HG03159 (cell line): Measurements from ENCODE around the gene CIAO3.
"Not testable (repeated sequence)": the region's sequence is repeated elsewhere in the genome, so short reads cannot be mapped to it uniquely, and the experiment has no call there.

Source experiments
- ATAC-seq: cut with Tn5 transposase; IDR thresholded peaks from one replicate; pipeline ENCODE4 v1.9.1; 2021; ENCODE audit warnings: mild to moderate bottlenecking, moderate library complexity; ENCODE audit not compliant: unreplicated experiment

The CIAO3 gene

DNA sequence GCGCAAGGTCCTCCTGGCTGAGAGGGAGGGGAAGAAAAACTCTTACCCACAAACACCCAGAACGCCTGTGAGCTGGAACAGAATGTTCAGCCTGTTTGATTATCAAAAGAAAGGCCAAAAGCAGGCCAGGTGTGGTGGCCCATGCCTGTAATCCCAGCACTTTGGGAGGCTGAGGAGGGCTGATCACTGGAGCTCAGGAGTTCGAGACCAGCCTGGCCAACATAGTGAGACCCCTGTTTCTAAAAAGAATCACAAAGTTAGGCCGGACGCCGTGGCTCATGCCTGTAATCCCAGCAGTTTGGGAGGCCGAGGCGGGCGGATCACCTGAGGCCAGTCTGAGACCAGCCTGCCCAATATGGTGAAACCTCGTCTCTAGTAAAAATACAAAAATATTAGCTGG is 35.5 kb upstream of the CIAO3 start:
- ATAC-seq = not testable (repeated sequence)

DNA sequence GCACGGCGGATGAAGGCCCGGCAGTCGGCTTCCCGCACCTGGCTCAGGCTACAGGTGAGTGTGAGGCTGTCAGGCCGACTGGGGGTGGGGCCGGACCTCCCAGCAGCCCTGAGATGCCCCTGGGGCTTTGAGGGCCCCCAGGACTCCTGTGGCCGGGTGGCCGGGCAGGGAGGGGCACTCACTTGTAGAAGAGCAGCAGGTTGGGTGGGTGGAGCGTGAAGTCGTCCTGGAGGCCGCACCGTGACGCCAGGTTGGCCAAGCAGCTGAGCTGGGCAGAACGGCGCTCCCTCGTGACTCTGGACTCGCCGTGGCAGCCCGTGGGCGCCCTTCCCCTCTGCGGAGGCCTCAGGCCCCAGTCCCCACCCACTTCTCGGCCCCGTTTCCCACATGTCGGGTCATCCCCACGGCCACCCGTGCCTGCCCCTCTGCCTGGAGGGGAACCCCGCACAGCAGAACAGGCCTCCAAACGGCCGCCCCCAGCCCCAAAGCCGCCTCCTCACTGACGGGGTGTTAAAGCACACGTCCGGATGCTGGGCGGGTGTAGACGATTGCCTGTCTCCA is 34.5 kb upstream of the CIAO3 start:
- ATAC-seq = no peak

DNA sequence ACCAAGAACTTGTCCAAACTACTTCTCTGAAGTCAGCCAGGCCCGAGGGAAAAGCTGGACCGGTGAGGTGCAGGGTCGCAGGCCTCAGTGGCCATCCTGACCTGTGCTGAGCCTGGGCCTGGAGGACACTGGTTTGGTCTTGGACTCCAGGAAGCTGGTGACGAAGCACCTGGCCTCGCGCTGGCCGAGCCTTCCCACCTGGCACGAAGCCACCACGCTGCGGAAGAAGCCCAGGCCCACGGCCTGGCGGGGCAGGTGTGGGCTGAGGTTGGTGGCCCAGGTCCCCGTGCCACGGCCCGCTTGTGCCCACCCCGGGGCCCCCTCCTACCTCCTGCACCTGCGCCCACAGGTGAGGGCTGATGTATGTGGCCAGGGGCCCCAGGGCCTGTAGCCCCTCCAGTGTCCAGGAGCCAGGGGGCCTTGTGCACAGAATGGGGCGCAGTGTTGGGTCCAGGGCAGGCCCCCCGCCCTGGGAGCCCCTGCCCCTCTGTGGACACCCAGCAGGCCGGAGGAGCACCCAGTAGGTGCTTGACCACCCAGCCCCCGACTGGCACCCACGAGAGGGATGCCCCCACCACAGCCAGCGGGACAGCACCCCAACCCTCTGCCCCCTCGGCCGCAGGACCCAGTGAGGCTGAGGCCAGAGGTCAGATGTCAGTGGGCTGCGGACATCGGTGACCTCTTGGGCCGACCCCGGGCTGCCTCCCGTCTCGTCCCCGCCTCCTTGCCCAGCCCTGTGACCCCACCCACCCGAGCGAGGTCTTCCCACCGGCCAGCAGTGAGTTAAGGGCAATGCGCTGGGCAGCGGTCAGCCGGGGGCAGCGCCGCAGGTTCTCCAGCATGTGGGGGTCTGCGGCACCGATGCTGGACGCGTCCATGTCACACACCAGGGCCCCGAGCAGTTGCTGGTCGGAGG is 33.5 kb upstream of the CIAO3 start:
- no peak for ATAC-seq

DNA sequence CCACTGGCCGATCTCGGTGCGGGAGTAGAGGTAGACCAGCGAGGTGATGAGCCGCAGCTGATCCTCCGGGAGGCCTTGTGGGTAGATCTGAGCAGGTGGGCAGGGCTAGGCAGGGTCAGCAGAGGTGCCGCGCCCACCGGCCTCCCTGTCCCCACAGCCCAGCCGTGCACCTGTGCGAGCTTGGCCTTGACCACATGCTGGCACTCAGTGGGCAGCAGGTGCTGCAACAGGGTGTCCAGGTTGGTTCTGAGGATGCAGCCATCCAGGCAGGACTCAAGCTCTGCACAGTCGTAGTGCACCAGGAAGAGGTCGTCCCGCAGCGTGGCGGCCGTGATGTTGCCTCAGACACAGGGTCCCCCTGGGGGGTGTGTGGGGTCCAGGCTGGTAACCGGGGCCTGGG is 32.2 kb upstream of the CIAO3 start:
- ATAC-seq = no peak

DNA sequence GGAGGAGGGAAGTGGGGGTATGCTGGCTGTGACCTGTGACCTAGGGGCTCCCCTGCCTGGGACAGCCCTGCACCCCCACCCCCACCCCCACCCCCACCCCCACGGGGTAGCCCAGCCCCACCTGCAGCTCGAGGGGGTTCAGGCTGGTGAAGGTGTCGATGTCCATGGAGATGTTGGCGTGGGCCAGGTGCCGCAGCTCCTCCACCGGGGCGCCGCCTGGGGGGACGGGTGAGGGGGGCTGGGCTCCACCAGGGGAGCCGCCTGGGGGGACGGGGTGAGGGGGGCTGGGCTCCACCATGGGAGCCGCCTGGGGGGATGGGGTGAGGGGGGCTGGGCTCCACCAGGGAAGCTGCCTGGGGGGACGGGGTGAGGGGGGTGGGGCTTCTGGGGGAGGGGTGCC is 29.6 kb upstream of the CIAO3 start:
- no peak for ATAC-seq

DNA sequence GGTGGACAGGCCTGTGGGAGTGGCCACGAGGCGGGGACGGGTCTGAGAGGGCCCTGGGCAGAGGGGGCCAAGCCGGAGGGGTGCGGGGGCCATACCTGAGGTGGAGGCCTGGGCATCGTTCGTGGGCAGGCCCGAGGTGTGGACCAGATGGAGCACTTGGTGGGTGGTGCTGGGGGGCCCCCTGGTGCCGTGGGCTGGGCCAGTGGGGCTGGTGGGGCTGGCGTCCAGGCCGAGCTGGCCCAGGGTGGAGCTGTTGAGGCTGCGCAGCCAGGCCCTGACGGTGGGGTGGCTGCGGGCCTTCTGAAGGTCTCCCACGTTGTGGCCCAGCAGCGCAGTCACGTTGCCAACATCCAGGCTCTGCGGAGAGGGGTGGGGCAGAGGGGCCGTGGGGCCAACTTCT is 29.1 kb upstream of the CIAO3 start:
- ATAC-seq = no peak

DNA sequence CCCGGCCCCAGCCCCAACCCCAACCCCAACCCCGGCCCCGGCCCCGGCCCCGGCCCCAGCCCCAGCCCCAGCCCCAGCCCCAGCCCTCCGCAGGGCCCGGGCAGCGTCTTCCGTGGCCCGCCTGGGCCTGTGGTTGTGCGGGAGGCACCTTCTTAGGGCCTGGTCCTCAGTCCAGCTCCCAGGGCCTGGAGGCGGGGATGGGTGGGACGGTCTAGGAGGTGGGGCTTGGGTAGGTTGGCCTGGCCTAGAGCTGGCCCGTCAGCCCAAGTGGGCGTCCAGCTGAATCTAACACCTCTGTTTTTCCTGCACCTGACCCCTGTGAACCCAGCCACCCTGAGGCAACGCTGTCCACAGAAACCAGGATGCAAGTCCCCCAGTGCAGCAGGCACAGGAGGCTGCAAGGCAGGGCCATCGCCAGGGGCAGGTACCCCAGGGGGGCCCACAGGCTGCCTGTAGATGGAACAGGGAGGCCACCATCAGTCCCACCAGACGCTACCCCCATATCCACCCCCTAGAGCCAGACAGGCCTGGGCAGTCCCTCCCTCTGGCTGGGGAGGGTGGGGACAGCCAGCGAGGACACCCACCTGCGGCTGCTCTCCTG is 28.5 kb upstream of the CIAO3 start:
- no peak for ATAC-seq

DNA sequence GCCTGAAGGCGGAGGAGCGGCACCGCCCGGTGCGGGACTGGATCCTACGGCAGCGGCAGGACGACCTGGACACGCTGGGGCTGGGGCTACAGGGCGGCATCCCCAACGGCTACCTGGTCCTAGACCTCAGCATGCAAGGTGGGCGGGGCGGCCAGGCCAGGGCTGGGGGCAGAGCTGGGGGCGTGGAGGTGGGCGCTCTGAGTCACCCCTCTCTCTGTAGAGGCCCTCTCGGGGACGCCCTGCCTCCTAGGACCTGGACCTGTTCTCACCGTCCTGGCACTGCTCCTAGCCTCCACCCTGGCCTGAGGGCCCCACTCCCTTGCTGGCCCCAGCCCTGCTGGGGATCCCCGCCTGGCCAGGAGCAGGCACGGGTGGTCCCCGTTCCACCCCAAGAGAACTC is 27.6 kb upstream of the CIAO3 start:
- no peak for ATAC-seq

DNA sequence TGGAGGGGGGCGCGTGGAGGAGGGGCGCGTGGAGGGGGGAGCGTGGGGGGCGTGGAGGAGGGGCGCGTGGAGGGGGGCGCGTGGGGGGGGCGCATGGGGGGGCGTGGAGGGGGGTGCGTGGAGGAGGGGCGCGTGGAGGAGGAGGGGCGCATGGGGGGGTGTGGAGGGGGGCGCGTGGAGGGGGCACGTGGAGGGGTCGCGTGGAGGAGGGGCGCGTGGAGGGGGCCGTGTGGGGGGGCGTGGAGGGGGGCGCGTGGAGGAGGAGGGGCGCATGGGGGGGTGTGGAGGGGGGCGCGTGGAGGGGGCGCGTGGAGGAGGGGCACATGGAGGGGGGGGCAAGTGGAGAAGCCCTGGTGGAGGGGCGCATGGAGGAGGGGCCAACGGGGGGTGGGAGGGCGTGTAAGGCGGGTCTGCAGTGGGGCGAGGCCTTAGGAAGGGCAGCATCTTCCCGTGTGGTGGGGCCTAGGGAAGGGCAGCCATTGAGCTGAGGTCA is 27.0 kb upstream of the CIAO3 start:
- no peak for ATAC-seq

DNA sequence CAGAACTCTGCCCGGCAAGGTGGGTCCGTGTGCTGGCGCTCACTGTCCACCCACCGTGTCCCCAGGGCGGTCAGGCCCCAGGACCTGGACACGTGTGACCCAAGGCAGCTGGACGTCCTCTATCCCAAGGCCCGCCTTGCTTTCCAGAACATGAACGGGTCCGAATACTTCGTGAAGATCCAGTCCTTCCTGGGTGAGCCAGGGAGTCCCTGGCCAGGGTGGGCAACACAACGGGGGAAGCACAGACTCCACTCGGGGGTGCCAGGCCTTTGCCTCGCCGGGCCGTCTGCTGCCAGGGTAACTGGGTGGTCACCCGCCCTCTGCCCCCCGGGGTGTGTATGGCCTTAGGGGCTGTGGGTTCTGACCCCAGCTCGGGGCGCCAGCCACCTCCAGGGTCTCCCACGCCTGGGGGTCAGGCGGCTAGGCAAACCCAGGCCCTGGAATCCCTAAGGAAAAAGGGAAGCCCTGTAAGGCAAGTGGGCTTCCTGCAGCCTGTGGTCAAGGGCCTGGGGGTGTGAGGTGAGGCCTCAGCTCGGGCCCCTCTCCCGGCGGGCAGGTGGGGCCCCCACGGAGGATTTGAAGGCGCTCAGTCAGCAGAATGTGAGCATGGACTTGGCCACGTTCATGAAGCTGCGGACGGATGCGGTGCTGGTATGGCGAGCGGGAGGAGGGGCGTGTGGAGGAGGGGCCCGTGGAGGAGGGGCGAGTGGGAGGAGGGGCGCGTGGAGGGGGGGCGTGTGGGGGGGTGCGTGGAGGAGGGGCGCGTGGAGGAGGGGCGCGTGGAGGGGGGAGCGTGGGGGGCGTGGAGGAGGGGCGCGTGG is 26.2 kb upstream of the CIAO3 start:
- ATAC-seq = no peak

DNA sequence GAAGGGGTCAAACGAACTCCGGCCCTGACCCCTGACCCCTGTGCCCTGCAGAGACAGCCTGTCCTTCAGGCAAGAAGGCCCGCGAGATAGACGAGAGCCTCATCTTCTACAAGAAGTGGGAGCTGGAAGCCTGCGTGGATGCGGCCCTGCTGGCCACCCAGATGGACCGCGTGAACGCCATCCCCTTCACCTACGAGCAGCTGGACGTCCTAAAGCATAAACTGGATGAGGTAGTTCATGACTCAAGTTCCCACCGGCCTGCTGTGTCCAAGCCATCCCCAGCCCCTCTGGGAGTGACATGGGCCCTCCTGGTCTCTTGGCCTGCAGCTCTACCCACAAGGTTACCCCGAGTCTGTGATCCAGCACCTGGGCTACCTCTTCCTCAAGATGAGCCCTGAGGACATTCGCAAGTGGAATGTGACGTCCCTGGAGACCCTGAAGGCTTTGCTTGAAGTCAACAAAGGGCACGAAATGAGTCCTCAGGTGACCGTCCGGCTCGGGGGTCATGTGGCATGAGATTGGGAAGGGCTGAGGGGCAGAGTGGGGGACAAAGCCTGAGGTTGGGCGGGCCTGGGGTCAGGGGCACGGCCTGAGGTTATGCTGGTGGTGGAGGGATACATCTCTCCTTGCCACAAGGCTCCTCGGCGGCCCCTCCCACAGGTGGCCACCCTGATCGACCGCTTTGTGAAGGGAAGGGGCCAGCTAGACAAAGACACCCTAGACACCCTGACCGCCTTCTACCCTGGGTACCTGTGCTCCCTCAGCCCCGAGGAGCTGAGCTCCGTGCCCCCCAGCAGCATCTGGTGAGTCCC is 25.4 kb upstream of the CIAO3 start:
- ATAC-seq = no peak

DNA sequence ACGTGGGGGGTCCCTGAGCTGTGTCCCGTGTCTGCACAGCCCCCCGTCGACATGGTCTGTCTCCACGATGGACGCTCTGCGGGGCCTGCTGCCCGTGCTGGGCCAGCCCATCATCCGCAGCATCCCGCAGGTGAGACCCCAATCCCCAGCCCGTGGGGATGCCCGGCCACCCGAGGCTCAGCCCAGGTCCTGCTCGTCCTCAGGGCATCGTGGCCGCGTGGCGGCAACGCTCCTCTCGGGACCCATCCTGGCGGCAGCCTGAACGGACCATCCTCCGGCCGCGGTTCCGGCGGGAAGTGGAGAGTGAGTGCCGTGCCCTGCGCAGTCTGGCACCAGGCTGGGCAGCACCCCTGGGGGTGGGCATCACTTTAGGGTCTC is 24.7 kb upstream of the CIAO3 start:
- no peak for ATAC-seq

DNA sequence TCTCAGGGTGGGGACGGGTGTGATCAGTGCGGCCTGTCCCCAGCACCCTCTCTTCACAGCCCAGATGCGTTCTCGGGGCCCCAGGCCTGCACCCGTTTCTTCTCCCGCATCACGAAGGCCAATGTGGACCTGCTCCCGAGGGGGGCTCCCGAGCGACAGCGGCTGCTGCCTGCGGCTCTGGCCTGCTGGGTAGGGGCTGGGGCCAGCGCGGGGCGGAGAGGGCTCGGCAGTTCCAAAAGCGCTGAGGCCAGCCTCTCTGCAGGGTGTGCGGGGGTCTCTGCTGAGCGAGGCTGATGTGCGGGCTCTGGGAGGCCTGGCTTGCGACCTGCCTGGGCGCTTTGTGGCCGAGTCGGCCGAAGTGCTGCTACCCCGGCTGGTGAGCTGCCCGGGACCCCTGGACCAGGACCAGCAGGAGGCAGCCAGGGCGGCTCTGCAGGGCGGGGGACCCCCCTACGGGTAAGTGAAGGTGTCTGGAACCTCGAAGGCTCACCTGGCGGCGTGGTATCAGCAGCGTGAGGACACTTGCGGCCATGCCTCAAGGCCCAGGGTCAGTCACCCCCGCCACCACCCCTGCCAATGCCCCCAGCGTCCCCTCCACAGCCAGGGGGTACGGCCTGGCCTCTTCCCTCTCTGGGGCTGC is 24.2 kb upstream of the CIAO3 start:
- ATAC-seq = no peak

DNA sequence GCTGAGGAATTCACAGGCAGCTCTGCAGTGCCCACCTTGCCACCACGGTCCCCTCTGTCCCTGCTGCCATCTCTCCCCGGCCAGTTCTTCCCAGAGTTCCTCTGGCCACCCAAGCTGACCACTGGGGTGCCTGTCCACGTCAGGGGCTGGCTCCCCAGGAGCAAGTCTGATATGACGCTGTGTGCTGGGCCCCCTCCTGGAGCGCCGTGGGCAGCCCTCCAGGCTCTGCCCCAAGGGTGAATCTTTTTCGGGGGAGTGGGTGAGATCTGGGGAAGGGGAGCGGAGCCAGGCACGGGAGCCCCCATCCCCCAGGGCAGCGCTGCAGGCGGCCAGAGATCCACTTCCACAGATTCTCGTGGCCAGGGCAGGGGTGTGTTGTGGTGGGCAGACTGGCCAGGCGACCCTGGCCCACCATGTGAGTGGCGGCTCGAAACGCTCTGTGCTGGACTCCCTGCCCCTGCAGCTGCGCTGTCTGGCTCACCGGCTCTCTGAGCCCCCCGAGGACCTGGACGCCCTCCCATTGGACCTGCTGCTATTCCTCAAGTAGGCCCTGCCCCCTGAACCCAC is 23.5 kb upstream of the CIAO3 start:
- no peak for ATAC-seq

DNA sequence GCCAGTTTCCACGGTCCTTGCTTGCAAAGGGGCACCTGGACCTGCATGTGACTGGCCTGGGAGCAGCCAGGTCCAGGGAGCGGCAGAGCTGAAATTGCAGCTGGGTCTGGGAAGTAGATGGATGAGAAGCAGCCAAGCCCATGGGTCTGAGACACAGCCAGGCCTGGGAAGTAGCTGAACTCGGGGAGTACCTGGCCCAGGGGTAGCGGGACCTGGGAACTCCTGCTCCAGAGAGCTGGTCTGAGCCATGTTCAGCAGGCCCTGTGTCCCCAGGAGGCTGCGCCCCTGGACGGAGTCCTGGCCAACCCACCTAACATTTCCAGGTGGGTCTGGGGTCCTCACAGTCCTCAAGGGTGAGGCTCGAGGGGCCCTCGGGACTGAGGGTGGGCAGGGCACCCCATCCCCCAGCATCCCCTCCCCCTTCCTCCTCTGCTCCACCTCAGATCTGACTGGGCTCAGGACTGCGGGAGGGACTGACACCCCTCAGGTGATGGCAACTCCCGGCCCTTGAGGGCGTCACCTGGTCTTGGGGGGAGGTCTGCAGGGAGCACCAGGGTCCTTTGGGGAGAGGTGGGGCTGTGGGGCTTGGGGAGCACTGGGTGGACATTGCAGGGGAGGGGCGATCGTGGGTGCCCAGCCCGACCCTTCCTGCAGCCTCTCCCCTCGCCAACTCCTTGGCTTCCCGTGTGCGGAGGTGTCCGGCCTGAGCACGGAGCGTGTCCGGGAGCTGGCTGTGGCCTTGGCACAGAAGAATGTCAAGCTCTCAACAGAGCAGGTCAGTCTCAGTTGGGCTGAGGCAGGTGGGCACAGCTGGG is 22.8 kb upstream of the CIAO3 start:
- no peak for ATAC-seq

DNA sequence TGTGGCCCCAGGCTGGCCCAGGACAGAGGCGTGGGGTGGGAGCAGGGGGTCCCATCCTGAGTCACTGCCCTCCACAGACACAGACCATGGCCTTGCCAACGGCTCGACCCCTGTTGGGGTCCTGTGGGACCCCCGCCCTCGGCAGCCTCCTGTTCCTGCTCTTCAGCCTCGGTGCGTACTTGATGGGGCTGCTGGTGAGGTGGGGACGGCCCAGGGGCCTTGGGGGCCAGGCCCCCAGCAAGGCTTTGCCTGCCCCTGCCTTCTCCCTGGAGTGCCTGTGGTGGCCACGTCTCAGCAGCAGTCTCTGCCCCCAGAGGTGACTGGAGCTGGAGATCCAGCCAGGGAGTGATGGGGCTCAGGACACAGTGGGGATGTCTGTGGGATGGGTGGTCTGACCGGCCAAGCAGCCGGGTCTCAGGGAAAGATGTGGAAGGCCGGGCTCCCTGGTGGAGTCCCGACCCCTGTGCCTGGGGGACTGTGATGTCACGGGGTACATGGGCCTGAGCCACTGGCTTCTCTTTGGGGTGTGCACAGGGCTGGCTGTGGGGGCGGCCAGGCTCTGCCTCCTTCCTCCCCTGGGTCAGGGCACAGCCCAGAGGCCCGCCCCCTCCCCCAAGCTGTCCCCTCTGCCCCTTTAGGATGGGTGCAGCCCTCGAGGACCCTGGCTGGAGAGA is 21.9 kb upstream of the CIAO3 start:
- ATAC-seq = no peak

DNA sequence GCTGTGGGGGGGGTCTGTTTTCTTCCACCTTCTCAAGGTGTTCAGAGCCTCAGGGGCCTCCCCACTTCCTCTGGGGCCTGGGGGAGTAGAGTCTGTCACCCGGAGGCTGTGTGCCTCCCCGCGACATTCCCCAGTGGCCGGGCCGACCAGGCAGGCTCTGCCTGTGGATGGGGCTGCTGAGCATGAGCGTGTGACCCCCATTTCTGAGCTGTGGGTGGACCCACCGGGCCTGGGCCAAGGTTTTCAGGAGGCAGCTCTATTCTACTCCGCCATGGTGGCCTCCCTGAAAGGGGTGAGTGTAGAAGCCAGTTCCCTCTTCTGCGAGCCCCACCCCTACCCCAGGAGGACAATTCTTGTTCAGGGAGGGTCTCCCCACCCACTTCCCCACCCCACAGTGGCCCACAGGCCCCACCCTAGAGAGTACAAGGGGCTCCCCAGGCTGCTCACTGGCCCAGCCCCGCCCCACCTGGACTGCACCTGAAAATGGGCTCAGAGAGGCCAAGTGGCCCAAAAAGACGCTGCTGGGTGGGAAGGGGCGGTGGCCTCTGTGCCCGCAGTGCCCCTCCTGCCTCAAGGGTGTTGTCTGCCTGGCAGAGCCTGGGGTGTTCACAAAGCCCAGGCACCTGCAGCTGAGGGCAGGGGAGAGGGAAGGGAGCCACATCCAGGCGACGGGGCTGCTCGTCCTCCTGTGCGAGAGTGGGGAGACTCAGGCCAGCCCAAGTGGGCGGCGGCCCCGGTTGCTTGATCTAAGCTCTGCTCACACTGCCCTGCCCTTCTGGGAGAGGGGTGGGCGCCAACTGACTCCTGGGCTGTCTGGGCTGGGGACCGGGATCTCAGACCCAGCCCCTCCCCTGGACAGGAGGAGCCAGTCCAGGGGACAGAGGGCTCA is 21.1 kb upstream of the CIAO3 start:
- no peak for ATAC-seq
